Heart left ventricle (tissue), 16 donors: ENCODE results near the gene ADCY1. TPM values are rescaled to one million over a fixed set of nuclear protein-coding genes. Genes with fewer than 3 reads are reported as not detected.
A peak's percentile ranks its signal among the peaks of the same experiment; 100 is the strongest.

ENCODE experiments used
- ATAC-seq, 4 donors: fragments of 200-7000 bp; cut with Tn5 transposase; one replicate each; pipeline ENCODE4 v1.9.1; 2020 to 2022; ENCODE audit warnings: moderate library complexity in 4 of 4, mild to moderate bottlenecking in 3 of 4, moderate number of reproducible peaks in 1 of 4
- DNase-seq, 5 donors: peaks; one replicate each; pipeline ENCODE4 v3.0.0-alpha.2; 2020
- H3K27ac ChIP-seq, 12 donors: fragments of 200-600 bp; sonication (generic) in 4 of 12; one replicate each; pipeline versions ENCODE4 v1.5.0 to v1.8.0; 2016 to 2022; ENCODE audit warnings: mild to moderate bottlenecking in 2 of 12
- H3K27me3 ChIP-seq, 9 donors: fragments of 200-600 bp; sonication (generic) in 2 of 9; one replicate each; pipeline versions ENCODE4 v1.5.1 to v1.8.0; 2016 to 2022; ENCODE audit warnings: mild to moderate bottlenecking in 3 of 9
- H3K36me3 ChIP-seq, 9 donors: fragments of 200-600 bp; sonication (generic) in 2 of 9; one replicate each; pipeline versions ENCODE4 v1.5.0 to v1.8.0; 2018 to 2022; ENCODE audit warnings: mild to moderate bottlenecking in 2 of 9
- H3K4me1 ChIP-seq, 12 donors: fragments of 200-600 bp; sonication (generic) in 4 of 12; one replicate each; pipeline versions ENCODE4 v1.5.0 to v1.8.0; 2016 to 2022; ENCODE audit warnings: mild to moderate bottlenecking in 3 of 12
- H3K4me3 ChIP-seq, 12 donors: fragments of 200-600 bp; sonication (generic) in 4 of 12; one replicate each; pipeline versions ENCODE4 v1.5.0 to v1.8.0; 2017 to 2022; ENCODE audit warnings: mild to moderate bottlenecking in 9 of 12, moderate library complexity in 4 of 12
- H3K9me3 ChIP-seq, 12 donors: fragments of 200-600 bp; sonication (generic) in 4 of 12; one replicate each; pipeline versions ENCODE4 v1.5.0 to v1.8.0; 2016 to 2022; ENCODE audit warnings: mild to moderate bottlenecking in 1 of 12
- CTCF ChIP-seq, 12 donors: fragments of 200-600 bp; sonication (generic) in 4 of 12; IDR thresholded peaks; one replicate each; pipeline versions ENCODE4 v1.5.0 to v1.8.0; 2018 to 2022; ENCODE audit warnings: antibody characterized with exemption in 12 of 12, mild to moderate bottlenecking in 5 of 12
- POLR2A ChIP-seq, 2 donors: fragments of 450-650 bp; IDR thresholded peaks; one replicate each; pipeline ENCODE4 v1.6.1; 2017; ENCODE audit warnings: antibody characterized with exemption in 2 of 2, mild to moderate bottlenecking in 2 of 2, moderate library complexity in 2 of 2
- WGBS, 4 donors: extraction: QIAGEN DNeasy Blood & Tissue Kit in 2 of 4; methylation state at CpG; one replicate each; pipeline versions ENCODE4 v1.1.5 to v1.1.7; 2013 to 2018; 5-methylcytosine and 5-hydroxymethylcytosine counted together
- intact Hi-C, 10 donors: fragments of 100-400 bp; cut with DNase I; formaldehyde crosslinking; loops; one replicate each; pipeline versions ENCODE4 v1.11.1 to v1.14.2; 2022
- polyA plus RNA-seq, 2 donors: library from polyadenylated mRNA; stranded (reverse); fragments of 200-250 nt; gene quantifications; one replicate each; pipeline ENCODE4 v1.2.3, GENCODE V29; 2013
- total RNA-seq, 9 donors: library from RNA; depleted of rRNA in 2 of 9; stranded (reverse); fragments of >200 nt in 2 of 9; fragmentation: NEBNext Ultra II Directional in 3 of 9; extraction: Animal tissue kit (Norgen Biotek cat#: 25700) in 3 of 9; gene quantifications; one replicate each; pipeline versions ENCODE4 v1.1.0 to v1.2.4, GENCODE V29; 2016 to 2023
- donor health status: ischemic (EF 13 %, LVEDD 7.1; RV severe dilation, severe dysfunction).
- donor health status: healthy with polysubstance abuse.
- donor health status: DM: no; HTN: yes; CAD: no.
- donor health status: DM: no; HTN: no; CAD: no.
- donor health status: ischemic (EF 25% LVEDD 6.9; RV normal size, moderate dysfunction).
- donor health status: ischemic (EF 25% LVEDD 5.7; RV mildly dilated, moderate dysfunction).
- donor health status: healthy.
- donor health status: DM: yes; HTN: yes; CAD: no.
- donor health status: ischemic (EF 35%, LVEDD 5.7; RV mildly dilated, moderate dysfunction).
- donor health status: nonischemic (EF 11% LVEDD 7.7; RV severe dilation, severe dysfunction).
- donor health status: DM: yes; HTN: yes; CAD: no.
- donor health status: PGD.
- donor health status: ischemic (EF 29% LVEDD 5.4; RV normal size, mild dysfunction).
- donor health status: nonischemic (EF 23%, LVEDD 6.1; RV moderate dilation, normal function).

The ADCY1 gene
- total and polyA plus RNA-seq, 11 donors = 0.73 to 10.8 (median 3.6) TPM

DNA sequence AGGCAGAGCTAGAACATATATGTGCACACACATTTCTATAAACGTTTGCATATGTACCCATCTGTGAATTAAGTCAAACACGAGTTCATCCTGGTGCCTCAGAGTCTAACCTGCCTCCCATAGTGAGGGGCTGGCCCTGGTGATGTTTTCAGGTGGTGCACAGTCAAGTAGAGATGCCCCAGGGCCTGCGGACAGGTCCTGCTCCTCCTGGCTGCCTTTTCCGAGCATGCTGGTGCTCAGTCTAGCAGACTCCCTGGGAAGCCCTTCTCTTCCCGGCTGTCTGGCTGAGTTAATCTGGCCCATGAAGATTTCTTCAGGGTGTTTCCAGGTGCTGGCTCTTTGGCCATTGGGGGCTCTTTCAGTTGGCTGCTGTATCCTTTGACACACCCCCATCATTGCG is 14.3 kb downstream of the ADCY1 start:
- intact Hi-C loops = no loop called here
- ATAC-seq (no peak), DNase-seq (no peak)
- H3K27me3 ChIP-seq = no peaks in the 10 kb centered on the region
- H3K36me3 ChIP-seq = no peaks in the 10 kb centered on the region
- 86 to 91% (median 90%) methylated on average over 6 of the region's 6 CpGs for WGBS, 4 donors
- no peak overlapping the region for H3K4me3 ChIP-seq
- TF ChIP-seq CTCF (IDR thresholded peaks at IDR 0.05) (no peak), POLR2A (IDR thresholded peaks at IDR 0.05) (no peak)
- no peak overlapping the region for H3K27ac ChIP-seq
- H3K9me3 ChIP-seq = no peaks in the 10 kb centered on the region
- H3K4me1 ChIP-seq = no peaks in the 10 kb centered on the region

- TF ChIP-seq POLR2A (IDR thresholded peaks at IDR 0.05) (no peak), CTCF (IDR thresholded peaks at IDR 0.05) (no peak)
- DNase-seq (no peak), ATAC-seq (no peak)
- H3K27ac ChIP-seq = no peak overlapping the region
- H3K9me3 ChIP-seq = no peaks in the 10 kb centered on the region
- WGBS, 4 donors = 92 to 95% (median 93%) methylated on average over 7 to 10 of the region's 10 CpGs
- intact Hi-C loops = no loop called here
- H3K4me3 ChIP-seq = no peak overlapping the region
- no peaks in the 10 kb centered on the region for H3K27me3 ChIP-seq
- H3K36me3 ChIP-seq = no peaks in the 10 kb centered on the region
- no peaks in the 10 kb centered on the region for H3K4me1 ChIP-seq
Measured at GRCh38 chr7:45589061-45589460, 14.9 kb downstream of the ADCY1 start.

DNA sequence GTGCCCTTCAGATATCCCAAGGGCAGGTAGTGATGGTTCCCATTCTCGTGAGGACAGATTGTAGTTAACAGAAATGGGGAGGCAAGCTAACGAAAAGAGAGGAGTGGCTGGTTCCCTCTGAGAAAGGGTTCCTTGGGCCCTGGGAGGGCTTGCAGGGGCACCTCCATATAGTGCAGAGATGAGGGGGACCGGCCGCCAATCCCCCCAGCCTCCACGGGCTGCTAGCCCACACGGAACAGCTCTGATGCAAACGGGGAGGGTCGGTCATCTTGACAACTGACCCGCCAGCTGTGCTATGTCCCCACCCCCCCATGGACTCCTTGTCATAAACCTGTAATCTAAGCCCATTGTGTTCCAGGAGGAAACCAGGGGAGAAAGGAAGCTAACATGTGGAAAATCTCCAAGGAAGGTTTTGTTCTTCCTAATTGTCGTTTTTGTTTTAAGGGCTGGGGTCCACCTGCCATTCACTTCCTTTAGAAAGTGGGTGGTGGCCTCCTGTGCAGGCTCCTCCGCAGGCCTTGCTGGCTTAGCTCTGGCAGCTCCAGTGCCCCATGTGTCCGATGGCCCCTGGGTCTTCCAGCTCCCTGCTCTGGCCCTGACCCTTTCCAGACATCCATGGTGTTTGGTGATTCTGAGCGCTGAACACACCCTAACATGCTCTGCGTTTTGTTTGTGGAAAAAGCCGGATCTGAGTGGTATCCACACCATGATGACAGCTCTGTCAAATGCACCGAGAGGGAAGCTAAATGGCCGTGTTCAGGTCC is 15.9 kb downstream of the ADCY1 start:
- H3K27me3 ChIP-seq = no peaks in the 10 kb centered on the region
- intact Hi-C loops = no loop called here
- H3K36me3 ChIP-seq = no peaks in the 10 kb centered on the region
- no peaks in the 10 kb centered on the region for H3K9me3 ChIP-seq
- no peaks in the 10 kb centered on the region for H3K4me1 ChIP-seq
- peak in 1 of 5 donors; percentile 3 for DNase-seq
- no peak for ATAC-seq
- H3K4me3 ChIP-seq = no peak overlapping the region
- TF ChIP-seq POLR2A (IDR thresholded peaks at IDR 0.05) (no peak), CTCF (IDR thresholded peaks at IDR 0.05) (no peak)
- WGBS, 4 donors = 65 to 78% (median 68%) methylated on average over 17 of the region's 17 CpGs
- H3K27ac ChIP-seq = no peak overlapping the region

- Histone ChIP-seq H3K4me1 (no peaks in the 10 kb centered on the region), H3K27ac (no peak overlapping the region), H3K27me3 (no peaks in the 10 kb centered on the region), H3K4me3 (no peak overlapping the region), H3K9me3 (no peaks in the 10 kb centered on the region), H3K36me3 (no peaks in the 10 kb centered on the region)
- ATAC-seq = no peak
- TF ChIP-seq CTCF (IDR thresholded peaks at IDR 0.05) (no peak), POLR2A (IDR thresholded peaks at IDR 0.05) (no peak)
- intact Hi-C loops = no loop called here
- DNase-seq = peak in 1 of 5 donors; percentile 3
- 41 to 57% (median 49%) methylated on average over 1 to 5 of the region's 5 CpGs for WGBS, 4 donors
Measured at GRCh38 chr7:45590679-45591057, 16.5 kb downstream of the ADCY1 start.
